D341Med (cell line): ENCODE data around the gene RTN4.
A peak's percentile ranks its signal among the peaks of the same experiment; 100 is the strongest.

Experiments
- DNase-seq: peaks from one replicate; pipeline ENCODE4 v3.0.0; 2012; ENCODE audit warnings: low spot score

The RTN4 gene

GRCh38 chr2:54968561-54969218 is 81.6 kb downstream of the RTN4 start:
- DNase-seq: no peak

DNA sequence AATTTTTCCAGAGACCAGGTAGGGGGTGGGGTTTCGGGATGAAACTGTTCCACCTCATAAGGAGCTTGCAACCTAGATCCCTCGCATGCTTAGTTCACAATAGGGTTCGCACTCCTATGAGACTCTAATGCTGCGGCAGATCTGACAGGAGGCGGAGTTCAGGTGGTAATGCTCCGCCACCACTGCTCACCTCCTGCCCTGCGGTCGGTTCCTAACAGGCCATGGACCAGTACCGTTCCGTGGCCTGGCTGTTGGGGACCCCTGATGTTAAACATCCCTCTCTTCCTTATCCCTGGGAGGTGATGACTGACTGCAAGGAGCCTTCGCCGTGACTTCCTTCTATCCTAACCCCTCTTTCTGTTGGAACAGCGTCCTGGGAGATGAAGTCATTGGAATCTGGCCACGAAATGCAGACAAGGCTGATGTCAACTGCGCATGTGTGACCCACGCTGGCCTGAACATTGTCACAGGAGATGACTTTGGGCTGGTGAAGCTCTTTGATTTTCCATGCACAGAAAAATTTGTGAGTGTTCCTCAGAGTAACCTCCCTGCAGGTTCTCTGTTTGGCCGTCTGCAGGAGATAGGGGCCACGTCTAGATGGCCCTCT is 82.4 kb downstream of the RTN4 start:
- DNase-seq: no peak

- no peak for DNase-seq
These were observed 83.0 kb downstream of the RTN4 start for GRCh38 chr2:54967269-54967668.

DNA sequence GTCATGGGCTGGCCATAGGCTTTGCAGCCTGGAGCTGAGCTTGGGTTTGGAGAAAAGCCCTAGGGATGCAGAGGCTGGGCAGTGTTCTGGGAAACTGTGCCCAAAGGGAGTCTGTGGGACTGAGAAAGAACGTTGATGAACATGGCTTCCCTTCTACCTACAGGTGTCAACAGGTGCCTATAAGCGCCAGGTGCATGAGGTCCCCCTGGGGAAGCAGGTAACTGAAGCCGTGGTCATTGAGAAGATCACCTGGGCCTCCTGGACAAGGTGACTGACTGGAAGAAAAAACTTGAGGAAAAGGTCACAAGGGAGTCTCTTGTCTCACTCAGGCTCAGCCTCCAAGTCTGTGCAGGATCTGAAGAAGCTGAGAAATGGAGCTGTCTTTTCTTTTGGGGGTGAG is 83.4 kb downstream of the RTN4 start:
- no peak for DNase-seq

GRCh38 chr2:54966165-54966832 is 84.0 kb downstream of the RTN4 start:
- no peak for DNase-seq

DNA sequence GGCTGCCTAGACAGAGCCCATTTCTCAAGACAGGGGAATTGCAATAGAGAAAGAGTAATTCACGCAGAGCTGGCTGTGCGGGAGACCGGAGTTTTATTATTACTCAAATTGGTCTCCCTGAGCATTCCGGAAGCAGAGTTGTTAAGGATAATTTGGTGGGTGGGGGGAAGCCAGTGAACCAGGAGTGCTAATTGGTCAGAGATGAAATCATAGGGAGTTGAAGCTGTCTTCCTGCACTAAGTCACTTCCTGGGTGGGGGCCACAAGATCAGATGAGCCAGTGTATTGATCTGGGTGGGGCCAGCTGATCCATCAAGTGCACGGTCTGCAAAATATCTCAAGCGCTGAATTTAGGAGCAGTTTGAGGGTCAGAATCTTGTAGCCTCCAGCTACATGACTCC is 84.8 kb downstream of the RTN4 start:
- no peak for DNase-seq

DNA sequence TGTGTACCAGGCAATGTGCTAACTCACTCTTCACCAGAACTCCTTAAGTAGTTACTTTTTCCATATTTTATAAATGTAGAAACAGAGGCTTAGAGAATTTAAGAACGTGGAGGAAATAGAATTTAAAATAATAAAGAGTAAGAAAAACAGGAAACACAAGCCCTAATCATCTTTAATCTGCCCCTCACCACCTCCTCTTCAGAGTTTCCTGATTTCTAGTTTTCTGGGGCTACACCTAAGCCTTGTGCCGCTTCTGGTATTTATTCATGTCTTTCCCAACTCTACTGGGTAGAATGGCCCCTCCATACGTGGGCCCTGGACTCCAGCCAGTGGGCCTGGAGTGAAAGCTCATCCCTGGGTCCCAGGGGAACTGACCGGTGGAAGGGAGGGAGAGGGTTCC is 85.4 kb downstream of the RTN4 start:
- DNase-seq: no peak

DNA sequence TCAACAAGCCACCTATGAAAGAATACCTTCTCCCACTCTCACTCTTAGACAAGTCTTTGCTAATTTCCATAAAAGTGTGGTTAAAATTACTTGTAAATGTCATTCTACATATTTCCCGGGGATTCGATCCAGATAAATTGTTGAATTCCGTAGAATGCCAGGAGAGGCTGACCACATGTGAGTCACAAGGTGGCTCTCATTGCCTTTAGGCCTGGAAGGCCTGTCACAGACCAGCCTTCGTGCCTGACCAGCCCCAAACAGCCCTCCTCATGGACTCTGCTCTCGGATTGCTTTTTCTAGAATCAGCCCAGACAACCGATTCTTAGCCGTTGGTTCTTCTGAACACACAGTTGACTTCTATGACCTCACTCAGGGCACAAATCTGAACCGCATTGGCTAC is 86.0 kb downstream of the RTN4 start:
- no peak for DNase-seq

- no peak for DNase-seq
These were observed 86.8 kb downstream of the RTN4 start for GRCh38 chr2:54963476-54963875.

GRCh38 chr2:54962935-54963440 is 87.3 kb downstream of the RTN4 start:
- no peak for DNase-seq

DNA sequence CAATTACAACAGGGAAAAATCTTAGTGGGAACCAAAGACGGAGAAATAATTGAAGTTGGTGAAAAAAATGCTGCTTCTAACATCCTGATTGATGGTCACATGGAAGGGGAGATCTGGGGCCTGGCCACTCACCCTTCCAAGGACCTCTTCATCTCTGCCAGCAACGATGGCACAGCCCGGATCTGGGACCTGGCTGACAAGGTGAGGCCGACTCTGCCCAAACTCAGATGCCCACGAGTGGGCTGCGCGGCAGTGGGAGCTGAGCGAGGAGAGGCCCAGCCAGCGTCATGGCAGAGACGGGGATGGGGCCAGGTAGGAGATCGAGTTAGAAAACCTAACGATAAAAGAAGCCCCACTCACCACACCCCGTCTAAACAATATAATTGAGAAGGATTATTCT is 87.7 kb downstream of the RTN4 start:
- DNase-seq: no peak

- DNase-seq: no peak
These were observed 90.1 kb downstream of the RTN4 start for GRCh38 chr2:54960164-54960563.

DNA sequence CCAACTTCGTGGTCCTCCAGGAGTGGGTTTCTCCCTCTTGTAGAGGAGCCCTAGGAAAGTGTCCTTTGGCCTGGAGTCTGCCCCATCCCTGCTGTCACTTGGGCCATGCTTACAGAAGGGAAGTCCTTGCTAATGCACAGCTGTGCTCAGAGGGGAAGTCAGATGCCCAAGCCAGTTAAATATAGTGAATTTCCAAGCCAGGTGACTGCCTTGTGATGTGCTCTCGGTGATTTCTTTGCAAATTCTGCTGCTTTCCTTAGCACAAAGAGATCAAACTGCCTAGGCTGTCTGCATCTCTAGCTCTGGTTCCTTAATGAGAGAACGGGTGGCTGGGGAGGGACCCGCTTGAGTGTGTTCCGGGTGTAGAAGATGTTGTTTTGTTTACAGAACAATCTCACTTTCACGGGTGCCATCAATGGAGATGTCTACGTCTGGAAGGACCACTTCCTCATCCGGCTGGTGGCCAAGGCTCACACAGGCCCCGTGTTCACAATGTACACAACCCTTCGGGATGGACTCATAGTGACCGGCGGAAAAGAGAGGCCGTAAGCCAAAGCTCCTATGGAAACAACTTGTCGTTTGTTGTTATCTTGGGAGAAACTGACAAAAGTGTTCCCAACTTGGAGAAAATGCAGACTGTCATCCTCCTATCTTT is 91.4 kb downstream of the RTN4 start:
- DNase-seq: no peak

DNA sequence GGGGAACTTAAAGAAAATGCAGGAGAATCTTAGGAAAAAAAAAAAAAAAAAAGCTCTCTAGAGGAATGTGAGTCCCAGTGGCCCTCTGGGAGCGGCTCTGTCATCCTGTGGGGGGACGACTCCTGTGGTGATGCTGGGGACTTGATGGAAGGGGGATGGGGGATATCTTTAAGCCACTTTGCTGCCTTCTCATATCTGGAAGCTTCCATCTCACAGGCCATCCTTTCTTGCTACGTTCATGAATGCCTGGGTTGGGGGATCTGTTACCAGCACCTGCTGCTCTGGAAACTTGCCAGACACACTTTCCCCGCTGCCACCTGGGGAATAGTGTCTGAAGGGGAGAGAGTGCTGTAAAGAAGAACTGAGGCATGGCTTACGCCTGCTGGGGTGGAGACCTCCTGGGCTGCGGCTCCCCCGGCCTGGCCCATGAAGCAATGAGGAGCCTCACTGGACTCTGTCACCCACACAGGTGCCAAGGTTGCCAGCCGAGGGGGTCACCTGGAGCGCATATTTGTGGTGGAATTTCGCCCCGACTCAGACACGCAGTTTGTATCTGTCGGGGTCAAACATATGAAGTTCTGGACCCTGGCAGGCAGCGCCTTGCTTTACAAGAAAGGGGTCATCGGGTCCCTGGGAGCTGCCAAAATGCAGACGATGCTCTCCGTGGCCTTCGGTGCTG is 92.8 kb downstream of the RTN4 start:
- DNase-seq: no peak

- DNase-seq: peak; percentile 53
These were observed 94.1 kb downstream of the RTN4 start for GRCh38 chr2:54956111-54956627.

GRCh38 chr2:54955358-54956110 is 94.7 kb downstream of the RTN4 start:
- DNase-seq: no peak

DNA sequence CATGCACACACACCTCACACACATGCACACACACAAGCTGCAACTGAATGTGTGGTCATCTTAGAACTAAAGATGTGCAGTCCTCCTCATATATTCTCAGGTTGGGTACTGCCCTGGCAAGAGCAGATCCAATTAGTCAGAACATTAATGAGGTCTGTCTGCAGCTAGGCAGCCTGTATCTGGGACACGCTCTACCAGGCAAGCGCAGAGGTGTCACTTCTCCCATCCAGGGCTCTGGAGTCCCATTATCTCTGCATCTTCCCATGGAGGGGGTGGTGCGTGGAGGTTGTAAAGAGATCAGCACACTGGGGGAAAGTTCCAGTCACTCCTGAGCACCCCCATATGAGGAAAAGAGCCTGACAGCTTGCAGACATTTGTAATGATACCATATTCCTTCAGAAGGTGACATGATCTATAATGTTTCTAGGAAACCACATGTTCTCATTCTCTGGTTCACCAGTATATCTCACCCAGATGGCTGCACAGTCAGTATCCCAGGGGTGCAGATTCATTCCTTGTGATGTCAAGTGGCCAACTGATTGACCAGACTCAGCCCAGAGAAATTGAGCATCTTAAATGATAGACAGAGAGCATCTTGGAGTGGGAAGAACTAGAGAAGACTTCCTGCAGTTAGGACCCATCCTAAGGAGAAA is 95.4 kb downstream of the RTN4 start:
- DNase-seq: no peak

DNA sequence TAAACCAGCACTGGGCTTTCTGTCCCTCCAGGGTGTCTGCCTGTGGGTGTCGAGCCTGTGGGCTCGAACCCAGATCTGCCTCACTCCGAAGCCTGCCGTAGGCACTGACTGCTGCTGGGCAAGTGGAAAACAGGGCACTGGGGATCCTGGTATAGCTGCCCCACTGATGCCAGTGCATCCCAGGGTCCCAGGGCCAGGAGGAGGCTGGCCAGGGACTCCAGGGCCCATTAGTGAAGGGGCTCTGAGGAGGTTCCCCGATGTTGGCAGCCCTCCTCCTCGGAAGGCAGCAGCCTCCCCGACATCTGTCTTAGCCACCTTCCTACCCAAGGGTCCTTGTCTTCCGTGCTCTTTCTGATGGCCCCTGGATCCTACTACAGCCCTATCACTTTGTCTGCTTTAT is 96.1 kb downstream of the RTN4 start:
- DNase-seq: no peak

DNA sequence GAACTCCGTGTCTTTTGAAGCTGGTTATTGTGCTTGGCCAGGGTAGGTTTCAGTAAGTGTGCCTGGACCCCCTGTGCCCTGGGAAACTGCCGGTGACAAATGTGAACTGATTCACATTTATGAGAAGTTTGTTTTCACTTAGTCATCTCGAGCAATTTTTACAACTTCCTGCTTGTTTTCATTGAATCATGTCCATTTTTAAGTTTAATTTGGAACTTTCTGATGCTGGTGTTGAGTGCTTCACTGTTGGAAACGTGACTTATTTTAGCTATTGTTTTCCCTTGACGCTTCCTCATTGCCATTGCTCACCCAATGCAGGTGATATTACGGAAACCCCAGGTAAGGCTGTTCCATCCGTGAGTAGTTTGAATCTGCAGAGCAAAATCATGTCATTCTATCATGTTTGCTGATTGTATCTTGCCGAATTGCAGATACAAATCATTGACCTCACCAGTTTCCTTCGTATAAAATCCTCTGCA is 97.2 kb downstream of the RTN4 start:
- DNase-seq: no peak

GRCh38 chr2:54952425-54952824 is 97.8 kb downstream of the RTN4 start:
- no peak for DNase-seq

- no peak for DNase-seq
These were observed 99.4 kb downstream of the RTN4 start for GRCh38 chr2:54950811-54951210.
